ENCODE measurements around the gene BOK.

DNA sequence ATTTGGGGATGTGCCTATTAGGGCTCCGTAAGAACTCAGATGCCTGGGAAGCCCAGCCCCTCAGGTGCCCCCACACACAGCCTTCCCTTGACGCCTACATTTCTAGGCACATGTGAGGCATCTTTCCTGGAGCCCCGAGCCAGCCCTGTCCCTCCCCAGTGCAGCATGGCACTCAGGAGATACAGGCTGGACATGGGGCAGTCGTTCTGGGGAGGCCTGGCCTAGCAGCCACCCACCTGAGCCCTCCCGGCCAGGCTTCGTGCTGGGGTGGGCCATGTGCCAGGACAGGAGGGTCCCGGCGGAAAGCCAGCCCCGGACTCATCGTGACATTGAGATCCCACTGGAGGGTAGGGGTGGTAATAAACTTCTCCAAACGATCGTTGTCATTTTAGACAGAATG lies 15.2 kb downstream of the BOK start:
- TF ChIP-seq CTCF (conservative IDR thresholded peaks at IDR 0.05; ENCODE audit: low read depth, low read length) (no peak), EZH2phosphoT487 (IDR thresholded peaks at IDR 0.05; ENCODE audit: borderline replicate concordance, low read length) (no peak), EZH2 (IDR thresholded peaks at IDR 0.05; ENCODE audit: low read length, unreplicated experiment) (no peak)

All from PC-3 (cell line).